ENCODE measurements around the gene HOTAIR.

HOTAIR gene

GRCh38 chr12:53985692-53985993 is 10.9 kb upstream of the HOTAIR start:
- no peak for DNase-seq

- peak; percentile 88 for DNase-seq
These were observed 10.3 kb upstream of the HOTAIR start, which contains the start of gene HOXC10 for GRCh38 chr12:53984901-53985691. TSS of gene HOXC10 (plus strand) at chr12:53985146. CDS start at chr12:53985260, 114 bp downstream.

GRCh38 chr12:53983950-53984572 is 9.3 kb upstream of the HOTAIR start:
- no peak for DNase-seq

GRCh38 chr12:53983568-53983949 is 8.8 kb upstream of the HOTAIR start:
- DNase-seq: no peak

GRCh38 chr12:53982648-53983567 is 8.2 kb upstream of the HOTAIR start:
- no peak for DNase-seq

- DNase-seq: no peak
These were observed 7.1 kb upstream of the HOTAIR start for GRCh38 chr12:53981634-53982565.

- DNase-seq: no peak
These were observed 6.2 kb upstream of the HOTAIR start for GRCh38 chr12:53980802-53981496.

GRCh38 chr12:53980104-53980801 is 5.5 kb upstream of the HOTAIR start:
- DNase-seq: no peak

- no peak for DNase-seq
These were observed 4.0 kb upstream of the HOTAIR start for GRCh38 chr12:53978477-53979356.

- DNase-seq: no peak
These were observed 3.1 kb upstream of the HOTAIR start for GRCh38 chr12:53977596-53978445.

GRCh38 chr12:53976823-53977595 is 2.3 kb upstream of the HOTAIR start:
- DNase-seq: no peak

- no peak for DNase-seq
These were observed 1.5 kb upstream of the HOTAIR start for GRCh38 chr12:53976172-53976822.

GRCh38 chr12:53975479-53976152 is 862 bp upstream of the HOTAIR start:
- no peak for DNase-seq

GRCh38 chr12:53975064-53975471 is 314 bp upstream of the HOTAIR start:
- no peak for DNase-seq

- no peak for DNase-seq
These were observed 1.3 kb downstream of the HOTAIR start for GRCh38 chr12:53973236-53974042.

GRCh38 chr12:53972722-53973235 is 2.0 kb downstream of the HOTAIR start, which contains the start of gene HOXC11:
TSS of gene HOXC11 (plus strand) at chr12:53973126. CDS start at chr12:53973242, 116 bp downstream.
- no peak for DNase-seq

All from HCEC 1CT (cell line).